ENCODE results near the gene ANTKMT. TPM values are rescaled to one million over a fixed set of nuclear protein-coding genes. Genes with fewer than 3 reads are reported as not detected.
A peak's percentile ranks its signal among the peaks of the same experiment; 100 is the strongest.

The ANTKMT gene
- total and polyA plus RNA-seq, 8 donors = 7.7 to 52.9 (median 14.1) TPM

GRCh38 chr16:684961-685696 is 35.8 kb upstream of the ANTKMT start:
- Histone ChIP-seq H3K9me3 (no peaks in the 10 kb centered on the region), H3K4me1 (peaks cover 33 to 71% of the 10 kb centered on the region in 2 donors), H3K27me3 (no peaks in the 10 kb centered on the region), H3K27ac (peak overlapping the region in 1 of 2 donors; percentile 89), H3K4me3 (peak overlapping the region in 1 of 2 donors; percentile 79), H3K36me3 (peaks cover 0 to 53% of the 10 kb centered on the region in 2 donors)
- DNase-seq (peak in 1 of 4 donors; percentile 42), ATAC-seq (no peak)
- intact Hi-C loops (cut with DNase I) = no loop called here
- no peak for TF ChIP-seq CTCF (IDR thresholded peaks at IDR 0.05)

DNA sequence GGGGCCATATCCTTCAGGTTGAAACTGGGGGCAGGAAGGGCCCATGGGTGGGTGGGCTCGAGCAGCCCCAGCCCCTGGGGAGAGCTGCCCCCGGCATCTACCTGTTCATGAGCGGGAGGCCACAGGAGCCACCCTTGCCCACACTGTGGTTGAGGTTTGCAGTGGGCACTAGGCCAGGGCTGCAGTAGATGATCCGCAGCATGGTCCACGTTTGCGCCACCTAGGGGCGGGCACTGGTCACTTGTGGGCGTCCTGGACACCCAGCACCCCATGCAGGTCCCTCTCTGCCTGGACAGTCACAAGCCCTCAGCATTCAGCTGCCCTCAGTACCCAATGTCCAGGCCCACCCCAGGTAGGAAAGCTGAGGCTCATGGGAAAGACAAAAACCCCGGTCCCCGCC is 35.0 kb upstream of the ANTKMT start:
- Histone ChIP-seq H3K36me3 (peaks cover 0 to 53% of the 10 kb centered on the region in 2 donors), H3K4me1 (peaks cover 31 to 67% of the 10 kb centered on the region in 2 donors), H3K27ac (no peak overlapping the region), H3K9me3 (no peaks in the 10 kb centered on the region), H3K27me3 (peaks cover 0 to under 1% of the 10 kb centered on the region in 2 donors), H3K4me3 (no peak overlapping the region)
- DNase-seq (peak in 1 of 4 donors; percentile 47), ATAC-seq (no peak)
- peak in 1 of 2 donors; percentile 43 for TF ChIP-seq CTCF (IDR thresholded peaks at IDR 0.05)
- intact Hi-C loops (cut with DNase I) = no loop called here

- Histone ChIP-seq H3K4me3 (no peak overlapping the region), H3K27ac (no peak overlapping the region), H3K4me1 (peaks cover 24 to 60% of the 10 kb centered on the region in 2 donors), H3K9me3 (no peaks in the 10 kb centered on the region), H3K36me3 (peaks cover 0 to 47% of the 10 kb centered on the region in 2 donors), H3K27me3 (peaks cover 0 to 7% of the 10 kb centered on the region in 2 donors)
- no peak for DNase-seq
- intact Hi-C loops (cut with DNase I) = no loop called here
- ATAC-seq = no peak
- TF ChIP-seq CTCF (IDR thresholded peaks at IDR 0.05) = no peak
These were observed 34.3 kb upstream of the ANTKMT start for GRCh38 chr16:686459-687260.

GRCh38 chr16:687499-687898 is 33.4 kb upstream of the ANTKMT start:
- no peak overlapping the region for H3K27ac ChIP-seq
- H3K27me3 ChIP-seq = peaks cover 6 to 16% of the 10 kb centered on the region in 2 donors
- TF ChIP-seq CTCF (IDR thresholded peaks at IDR 0.05) = no peak
- no peaks in the 10 kb centered on the region for H3K9me3 ChIP-seq
- DNase-seq (no peak), ATAC-seq (no peak)
- H3K4me1 ChIP-seq = peaks cover 21 to 52% of the 10 kb centered on the region in 2 donors
- H3K4me3 ChIP-seq = no peak overlapping the region
- H3K36me3 ChIP-seq = peaks cover 0 to 39% of the 10 kb centered on the region in 2 donors
- intact Hi-C loops (cut with DNase I) = no loop called here

All from left lung (tissue), 10 donors.